ENCODE measurements around the gene SLC6A17. TPM values are rescaled to one million over a fixed set of nuclear protein-coding genes. Genes with fewer than 3 reads are reported as not detected.

SLC6A17 gene
- polyA plus RNA-seq, 1 donor, result 0.83 TPM

GRCh38 chr1:110135666-110136065 is 14.6 kb upstream of the SLC6A17 start:
- DNase-seq, result no peak

- no peak for DNase-seq
These were observed 13.4 kb upstream of the SLC6A17 start for GRCh38 chr1:110136911-110137310.

- no peak for DNase-seq
These were observed 11.3 kb upstream of the SLC6A17 start for GRCh38 chr1:110138956-110139355.

GRCh38 chr1:110144366-110144765 is 5.9 kb upstream of the SLC6A17 start:
- DNase-seq, result no peak

- no peak for DNase-seq
These were observed 1.3 kb upstream of the SLC6A17 start for GRCh38 chr1:110148961-110149360.

GRCh38 chr1:110151175-110151669 is 928 bp downstream of the SLC6A17 start:
- DNase-seq, result no peak

GRCh38 chr1:110152133-110152785 is 2.0 kb downstream of the SLC6A17 start:
- DNase-seq, result no peak

- DNase-seq, result no peak
These were observed 3.2 kb downstream of the SLC6A17 start for GRCh38 chr1:110153407-110153950.

- DNase-seq, result peak; percentile 61
These were observed 5.7 kb downstream of the SLC6A17 start for GRCh38 chr1:110155878-110156522.

GRCh38 chr1:110158261-110158660 is 8.0 kb downstream of the SLC6A17 start:
- no peak for DNase-seq

- no peak for DNase-seq
These were observed 8.9 kb downstream of the SLC6A17 start for GRCh38 chr1:110159168-110159567.

- DNase-seq, result no peak
These were observed 10.3 kb downstream of the SLC6A17 start for GRCh38 chr1:110160538-110161100.

- no peak for DNase-seq
These were observed 10.9 kb downstream of the SLC6A17 start for GRCh38 chr1:110161165-110161564.

- DNase-seq, result no peak
These were observed 11.6 kb downstream of the SLC6A17 start for GRCh38 chr1:110161849-110162248.

GRCh38 chr1:110163591-110163990 is 13.3 kb downstream of the SLC6A17 start:
- DNase-seq, result no peak

- DNase-seq, result no peak
These were observed 14.5 kb downstream of the SLC6A17 start for GRCh38 chr1:110164725-110165350.

- DNase-seq, result no peak
These were observed 15.5 kb downstream of the SLC6A17 start for GRCh38 chr1:110165761-110166231.

GRCh38 chr1:110166861-110167260 is 16.6 kb downstream of the SLC6A17 start:
- DNase-seq, result no peak

- DNase-seq, result no peak
These were observed 20.8 kb downstream of the SLC6A17 start for GRCh38 chr1:110170766-110171733.

- DNase-seq, result no peak
These were observed 21.7 kb downstream of the SLC6A17 start for GRCh38 chr1:110172001-110172400.

GRCh38 chr1:110173466-110174105 is 23.3 kb downstream of the SLC6A17 start:
- DNase-seq, result no peak
